Measurements from ENCODE around the gene HCN2.
"Not testable (repeated sequence)": the region's sequence is repeated elsewhere in the genome, so short reads cannot be mapped to it uniquely, and the experiment has no call there.

HCN2 gene

DNA sequence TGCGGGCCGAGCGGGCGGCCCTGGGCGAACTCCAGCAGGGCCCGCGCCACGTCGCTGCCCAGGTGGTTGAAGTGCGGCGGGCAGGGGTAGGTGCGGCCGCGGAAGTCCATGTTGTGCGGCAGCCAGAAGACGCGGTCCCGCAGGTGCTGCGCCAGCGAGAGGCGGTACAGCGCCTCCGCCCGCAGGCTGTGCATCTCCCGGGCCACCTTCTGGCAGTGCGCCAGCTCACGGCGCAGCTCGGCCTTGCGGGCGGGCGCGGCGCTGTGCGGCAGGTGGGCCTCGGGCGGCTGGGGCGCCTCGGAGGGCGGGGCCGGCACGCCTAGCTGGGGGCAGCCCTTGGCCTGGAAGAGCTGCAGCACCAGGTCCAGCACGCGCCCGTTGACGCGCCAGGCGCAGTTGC is 31.5 kb downstream of the HCN2 start:
- DNase-seq = not testable (repeated sequence)

DNA sequence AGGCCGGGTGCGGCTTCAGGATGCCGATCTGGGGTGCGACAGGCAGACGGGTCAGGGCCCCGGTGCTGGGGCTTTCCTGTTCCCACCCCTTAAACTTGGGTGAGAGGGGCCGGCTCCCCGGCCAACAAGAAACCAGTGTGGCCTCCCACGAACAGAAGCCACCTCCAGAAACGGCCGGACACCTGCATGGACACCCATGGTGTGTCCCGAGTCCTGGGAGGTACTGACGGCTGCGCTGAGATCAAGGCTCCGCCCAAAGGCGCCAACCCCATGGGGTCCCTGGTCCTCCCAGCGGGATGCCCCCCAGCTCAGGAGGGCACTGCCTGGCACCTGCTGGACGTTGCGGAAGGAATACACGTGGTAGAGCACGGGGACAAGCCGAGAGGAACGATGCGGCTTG is 32.1 kb downstream of the HCN2 start:
- DNase-seq = no peak

DNA sequence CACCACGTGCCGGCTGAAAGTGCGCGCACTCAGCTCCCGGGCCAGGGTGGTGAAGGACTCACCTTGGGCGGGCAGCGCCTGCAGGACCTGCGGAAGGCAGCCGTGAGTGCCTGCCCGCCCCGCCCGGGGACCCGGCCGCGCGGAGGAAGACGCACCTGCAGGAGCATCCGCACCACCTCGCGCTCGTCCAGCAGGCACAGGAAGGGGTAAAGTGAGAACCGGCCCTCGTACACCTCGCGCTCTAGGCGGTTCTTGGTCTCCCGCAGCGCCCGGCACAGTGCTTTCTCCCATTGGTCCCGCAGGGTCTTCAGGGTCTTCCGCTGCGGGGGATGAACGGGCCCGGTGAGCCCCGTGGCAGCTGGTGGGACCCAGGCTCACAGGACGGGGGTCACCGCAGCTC is 33.0 kb downstream of the HCN2 start:
- no peak for DNase-seq

DNA sequence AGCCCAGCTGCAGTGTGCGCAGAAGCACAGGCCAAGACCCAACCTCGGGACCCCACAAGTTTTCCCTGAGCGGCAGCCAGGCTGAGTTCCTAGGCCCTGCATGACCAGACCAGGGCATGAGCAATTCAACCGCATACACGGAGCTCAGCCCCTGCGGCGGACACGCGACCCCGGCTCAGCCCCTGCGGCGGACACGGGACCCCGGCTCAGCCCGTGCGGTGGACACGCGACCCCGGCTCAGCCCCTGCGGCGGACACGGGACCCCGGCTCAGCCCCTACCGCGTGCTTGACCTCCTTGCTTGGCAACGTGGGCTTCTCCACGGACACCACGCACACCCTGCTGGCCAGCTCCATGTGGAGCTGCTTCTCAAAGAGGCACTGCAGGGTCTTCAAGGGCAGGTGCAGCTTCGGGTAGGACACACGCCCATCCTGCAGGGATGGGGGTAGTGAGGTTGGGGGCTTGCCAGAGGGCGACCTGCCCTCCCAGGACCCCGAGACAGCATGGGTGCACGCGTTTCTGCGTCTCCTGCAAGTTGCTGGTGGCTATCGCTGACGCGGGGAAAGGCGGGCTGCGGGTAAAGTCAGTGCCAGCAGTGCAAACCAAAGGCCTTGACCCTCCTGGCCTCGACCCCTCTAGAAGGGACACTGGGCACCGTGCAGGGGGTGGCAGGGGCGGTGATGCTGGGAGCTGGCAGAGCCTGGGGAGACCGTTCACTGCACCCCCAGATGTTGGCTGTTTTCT is 33.7 kb downstream of the HCN2 start:
- DNase-seq = no peak

DNA sequence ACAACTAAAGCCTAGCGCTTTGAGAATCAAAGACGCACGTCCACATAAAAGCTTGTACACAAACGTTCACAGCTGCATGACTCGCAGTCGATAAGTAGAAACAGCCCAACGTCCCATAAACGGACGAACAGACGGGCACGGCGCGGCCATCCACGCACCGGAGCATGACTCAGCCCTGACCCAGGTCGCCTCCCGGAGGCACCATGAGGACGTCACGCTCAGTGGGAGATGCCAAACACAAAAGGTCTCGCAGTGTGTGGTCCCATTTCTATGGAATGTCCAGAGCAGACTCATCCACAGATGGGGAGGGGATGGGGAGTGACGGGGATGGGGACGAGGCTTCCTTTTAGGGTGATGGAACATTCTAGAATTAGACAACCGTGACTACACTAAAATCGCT is 34.3 kb downstream of the HCN2 start:
- DNase-seq = no peak

DNA sequence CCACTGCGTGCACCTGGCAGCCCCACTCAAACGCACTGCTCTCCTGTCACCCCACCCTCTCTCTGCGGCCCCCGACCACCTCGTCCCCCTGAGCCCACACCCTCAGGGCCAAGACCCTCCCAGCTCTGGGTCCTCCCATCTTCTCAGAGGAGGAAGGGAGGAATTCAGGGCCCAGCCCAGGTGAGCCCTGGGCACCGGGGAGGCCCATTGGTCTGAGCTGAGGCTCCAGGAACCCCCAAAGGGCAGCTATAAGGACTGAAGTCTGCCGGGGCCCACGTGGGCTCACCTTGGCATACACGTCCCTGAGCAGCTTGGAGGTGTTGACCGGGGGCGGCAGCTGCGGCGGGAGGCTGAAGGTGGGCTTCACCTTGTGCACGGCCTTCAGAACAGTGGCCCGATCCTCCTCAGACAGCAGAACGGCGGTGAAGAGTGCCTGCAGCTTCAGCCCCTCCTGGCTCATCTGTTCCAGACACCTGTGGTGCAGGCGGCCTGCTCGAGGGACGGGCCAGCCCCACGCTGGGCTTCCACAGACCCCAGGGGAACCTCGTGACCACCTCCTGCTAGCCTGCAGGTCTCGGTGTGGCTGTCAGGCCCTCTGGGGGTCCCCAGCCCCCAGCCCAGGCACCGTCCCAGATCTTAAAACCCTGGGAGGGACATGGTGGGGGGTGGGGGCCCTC is 34.9 kb downstream of the HCN2 start:
- DNase-seq = no peak

DNA sequence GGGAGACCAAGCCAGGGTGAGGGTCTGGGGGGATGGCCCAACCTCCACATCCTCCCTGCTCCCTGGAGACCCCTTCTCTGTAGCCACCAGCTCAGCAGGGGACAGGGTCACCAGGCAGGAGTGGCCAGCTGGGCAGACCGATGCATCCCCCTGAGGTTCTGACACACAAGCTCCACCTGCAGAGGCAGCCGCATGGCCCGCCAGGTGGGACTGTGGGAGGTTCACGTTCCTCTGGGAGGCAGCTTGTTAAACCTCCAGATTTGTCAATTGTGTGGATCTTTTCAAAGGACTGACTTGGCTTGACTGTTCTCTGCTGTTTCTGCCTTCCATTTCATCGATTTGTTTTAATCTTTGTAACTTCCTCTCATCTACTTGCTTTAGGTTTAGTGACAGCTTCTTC is 35.6 kb downstream of the HCN2 start:
- no peak for DNase-seq

DNA sequence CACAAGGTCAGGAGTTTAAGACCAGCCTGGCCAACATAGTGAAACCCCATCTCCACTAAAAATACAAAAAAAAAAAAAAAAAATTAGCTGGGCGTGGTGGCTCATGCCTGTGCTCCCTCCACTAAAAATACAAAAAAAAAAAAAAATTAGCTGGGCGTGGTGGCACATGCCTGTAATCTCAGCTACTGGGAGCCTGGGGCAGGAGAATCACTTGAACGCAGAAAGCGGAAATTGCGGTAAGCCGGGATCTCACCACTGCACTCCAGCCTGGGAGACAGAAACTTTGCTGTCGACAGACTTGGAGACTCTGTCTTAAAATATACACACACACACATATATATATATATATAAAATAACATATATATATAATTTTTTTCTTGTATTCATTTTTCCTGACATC is 36.9 kb downstream of the HCN2 start:
- DNase-seq = not testable (repeated sequence)

DNA sequence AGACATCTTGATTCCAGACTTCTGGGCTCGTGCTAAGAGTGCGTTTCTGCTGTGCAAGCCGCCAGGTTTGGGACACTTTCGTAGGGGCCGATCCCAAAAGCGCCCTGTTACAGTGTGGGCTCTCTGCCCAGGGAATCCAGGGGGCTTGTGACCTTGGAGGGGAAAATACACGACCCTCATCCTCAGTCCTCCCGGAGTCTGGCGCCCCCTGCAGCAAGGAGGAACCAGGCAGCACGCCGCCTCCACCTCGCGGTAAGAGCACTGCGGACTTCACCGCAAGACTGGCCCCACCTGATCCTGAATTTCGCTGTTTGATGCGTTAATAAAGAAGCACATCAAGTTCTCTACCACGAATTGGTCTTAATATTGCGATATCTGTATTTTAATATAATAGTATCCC is 38.5 kb downstream of the HCN2 start:
- DNase-seq = peak in 1 of 2 donors; percentile 29

DNA sequence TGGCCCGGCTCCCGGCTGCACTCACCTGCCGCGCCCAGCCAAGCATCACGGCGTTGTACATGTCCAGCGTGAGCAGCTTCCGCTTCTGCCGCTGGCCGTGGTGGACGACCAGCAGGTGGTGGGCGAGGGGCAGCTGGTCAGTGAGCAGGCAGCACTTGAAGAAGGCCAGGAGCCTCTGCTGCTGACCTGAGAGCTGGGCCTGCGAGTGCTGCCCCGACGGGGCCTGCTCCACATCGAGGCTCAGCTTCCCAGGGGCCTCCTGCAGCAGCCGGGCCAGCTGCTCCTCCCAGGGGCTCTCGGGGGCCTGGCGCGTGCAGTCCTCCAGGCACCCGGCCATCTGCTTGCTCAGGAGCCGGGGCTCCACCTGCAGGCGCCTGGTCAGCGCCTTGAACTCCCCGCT is 39.8 kb downstream of the HCN2 start:
- DNase-seq = not testable (repeated sequence)

DNA sequence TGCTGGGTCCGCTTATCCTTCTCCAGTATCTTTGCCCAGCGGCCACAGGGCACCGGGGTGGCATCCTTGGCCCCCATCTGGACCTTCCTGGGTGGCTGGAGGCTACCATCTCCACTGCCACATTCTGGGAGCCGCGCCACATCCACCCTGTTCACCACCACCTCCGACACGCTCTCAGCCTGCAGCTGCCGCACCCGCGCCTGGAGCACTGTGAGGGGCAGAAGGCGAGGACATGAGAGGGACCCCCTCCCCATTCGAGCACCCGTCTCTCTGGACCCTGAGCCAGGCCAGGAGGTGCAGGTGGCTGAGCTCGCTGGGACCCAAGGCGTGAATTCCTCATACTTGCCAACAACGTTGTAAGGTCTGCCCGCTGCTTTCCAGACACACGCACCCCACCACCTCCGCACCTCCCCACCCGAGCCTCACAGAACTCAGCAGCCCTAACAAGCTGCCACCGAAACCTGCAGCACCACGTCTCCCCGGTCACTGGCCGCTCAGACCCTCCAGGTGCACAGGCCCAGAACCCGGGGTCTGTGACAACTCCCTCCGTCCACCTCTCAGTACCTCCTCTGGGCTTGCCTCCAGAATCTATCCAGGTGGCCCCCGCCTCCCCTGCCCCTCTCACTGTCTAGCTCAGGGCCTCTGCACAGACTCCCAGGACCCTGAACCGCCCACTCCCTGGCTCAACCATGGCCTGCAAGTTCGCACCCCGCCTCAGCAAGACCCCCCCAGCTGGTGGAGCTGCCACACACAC is 40.5 kb downstream of the HCN2 start:
- no peak for DNase-seq

DNA sequence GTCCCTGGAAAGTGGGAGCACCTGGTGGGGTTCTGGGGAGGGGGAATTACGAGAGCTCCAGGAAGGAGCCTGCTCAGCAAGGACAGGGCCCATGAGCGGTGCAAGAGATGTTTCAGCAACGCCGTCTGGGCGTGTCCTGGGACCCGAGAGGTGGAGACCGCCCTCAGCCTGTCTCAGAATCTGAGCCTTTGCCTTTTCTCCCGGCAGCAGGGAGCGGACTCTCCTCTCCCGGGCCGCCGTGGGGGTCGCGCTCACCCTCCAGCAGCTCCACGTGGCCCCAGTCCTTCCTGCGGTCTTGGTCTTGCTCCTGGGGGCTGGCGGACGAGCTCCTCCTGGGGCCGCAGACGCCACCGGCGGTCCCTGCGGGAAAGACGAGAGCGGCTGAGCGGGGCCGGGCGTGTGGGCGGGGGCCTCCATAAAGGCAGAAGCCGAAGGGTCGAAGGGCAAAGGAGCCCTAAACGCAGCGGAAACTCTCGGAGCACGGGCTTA is 42.9 kb downstream of the HCN2 start:
- DNase-seq = no peak

DNA sequence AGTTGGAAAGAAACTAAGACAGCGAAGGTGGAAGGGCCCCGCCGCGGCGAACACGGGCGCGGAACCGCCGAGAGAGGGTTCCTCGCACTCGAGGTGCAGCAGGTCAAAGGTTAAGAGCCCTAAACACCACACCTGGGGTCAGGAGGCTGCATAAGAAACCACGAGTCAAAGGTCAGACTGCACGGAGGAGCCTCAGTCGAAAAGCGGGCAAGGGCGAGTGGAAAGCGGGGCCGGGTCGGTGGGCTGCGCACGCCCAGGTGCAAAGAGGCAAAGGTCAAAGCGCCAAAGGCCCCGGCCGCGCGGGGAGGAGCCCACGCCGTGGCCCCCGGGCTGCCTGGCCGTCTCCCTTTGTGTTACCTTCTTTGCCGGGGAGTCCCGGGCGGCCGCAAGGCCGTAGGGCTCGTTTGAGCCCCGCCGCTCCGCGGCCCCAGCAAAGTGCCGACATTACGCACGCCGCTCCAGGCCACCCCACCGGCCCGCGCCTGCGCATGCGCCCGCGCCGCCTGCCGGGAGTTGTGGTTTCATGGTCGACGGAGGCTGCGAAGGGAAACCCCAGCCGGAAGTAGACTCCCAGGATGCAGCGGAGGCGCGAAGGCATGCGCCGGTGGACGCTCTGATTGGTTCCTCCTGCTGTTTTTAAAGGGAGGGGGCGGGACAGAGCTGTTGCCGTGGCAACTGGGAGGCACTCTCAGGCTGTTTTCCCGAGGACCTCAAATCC is 43.5 kb downstream of the HCN2 start, which contains the start of gene POLRMT:
Gene POLRMT (minus strand): TSS at position 470 of the 718 bp plus-strand sequence. CDS start 25 bp downstream, at position 445.
- peak; percentile 98 for DNase-seq

DNA sequence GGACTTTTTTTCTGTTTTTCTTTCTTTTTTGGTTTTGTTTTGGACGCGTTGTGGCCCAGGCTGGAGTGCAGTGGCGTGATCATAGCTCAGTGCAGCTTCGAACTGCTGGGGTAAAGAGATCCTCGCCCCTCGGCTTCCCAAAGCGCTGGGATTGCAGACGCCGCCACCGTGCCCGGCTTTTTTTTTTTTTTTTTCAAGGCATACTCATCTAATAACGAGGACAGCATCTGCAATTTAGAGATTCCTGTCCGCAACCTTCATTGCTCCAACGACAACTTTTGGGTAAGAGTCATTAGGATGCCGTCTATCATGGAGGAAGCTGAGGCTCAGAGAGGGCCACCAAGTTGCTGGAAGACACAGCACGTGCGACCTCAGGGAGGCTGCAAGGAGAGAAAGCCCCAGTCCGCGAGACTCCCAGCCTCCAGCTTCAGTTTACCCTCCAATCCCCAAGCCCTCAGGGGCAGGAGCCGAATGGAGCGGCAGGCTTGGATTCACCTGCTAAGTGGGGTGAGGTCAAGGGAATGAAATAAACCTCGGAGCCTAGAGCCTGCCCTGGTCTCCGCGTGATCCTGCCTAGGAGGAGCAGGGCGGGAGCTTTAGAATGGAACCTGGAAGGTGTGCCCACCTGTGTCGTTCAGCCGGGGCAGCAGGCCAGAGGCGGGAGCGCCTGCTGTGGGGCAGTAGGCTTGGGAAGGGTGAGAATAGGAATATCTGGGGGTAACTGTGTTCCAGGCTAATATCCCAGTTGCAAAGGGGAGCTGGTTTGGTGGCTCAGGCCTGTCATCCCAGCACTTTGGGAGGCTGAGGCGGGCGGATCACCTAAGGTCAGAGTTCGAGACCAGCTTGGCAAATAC is 44.3 kb downstream of the HCN2 start:
- DNase-seq = no peak

DNA sequence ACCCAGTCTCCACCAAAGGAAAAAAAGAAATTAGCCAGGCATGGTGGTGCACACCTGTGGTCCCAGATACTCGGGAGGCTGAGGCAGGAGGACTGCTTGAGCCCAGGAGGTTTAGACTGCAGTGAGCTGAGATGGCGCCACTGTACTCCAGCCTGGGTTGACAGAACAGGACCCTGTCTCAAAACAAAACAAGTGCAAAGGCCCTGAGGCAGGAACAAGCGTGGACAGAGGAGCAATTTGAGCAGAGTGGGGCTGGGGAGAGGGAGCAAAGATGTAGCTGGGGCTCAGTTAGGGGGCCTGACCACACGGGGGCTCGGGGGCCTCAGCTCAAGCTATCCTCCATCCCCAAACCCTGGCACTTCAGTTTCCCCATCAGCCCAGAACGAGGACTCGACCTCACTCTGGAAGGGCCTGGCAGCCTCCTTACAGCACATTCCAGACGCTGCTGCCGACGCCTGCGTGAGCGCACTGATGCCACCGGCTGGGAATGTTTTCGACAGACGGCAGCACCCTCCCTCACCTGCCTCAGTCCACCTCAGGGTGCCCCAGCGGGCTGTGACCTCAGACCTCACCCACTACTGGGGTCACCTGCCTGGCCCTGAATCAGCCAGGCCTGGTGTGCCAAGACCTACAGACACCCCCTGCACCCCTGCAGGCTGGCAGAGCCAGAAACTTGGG is 45.4 kb downstream of the HCN2 start:
- no peak for DNase-seq

DNA sequence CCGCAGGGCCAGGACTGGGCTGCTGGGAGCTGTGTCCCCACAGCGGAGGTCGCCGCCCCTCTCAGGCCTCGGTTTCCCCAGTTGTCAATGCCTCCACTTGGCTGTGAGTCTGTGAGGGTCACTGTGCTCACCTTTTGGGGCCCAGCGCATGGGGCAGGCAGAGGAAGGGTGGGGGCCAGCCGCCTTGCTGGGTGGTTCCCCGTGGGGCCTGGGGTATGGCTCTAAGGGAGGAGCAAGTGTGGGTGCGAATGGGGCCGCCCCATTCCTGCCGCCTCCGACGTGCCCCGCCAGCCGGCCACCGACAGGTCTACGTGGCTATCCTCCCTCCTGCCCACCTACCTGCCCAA is 49.2 kb downstream of the HCN2 start:
- no peak for DNase-seq

DNA sequence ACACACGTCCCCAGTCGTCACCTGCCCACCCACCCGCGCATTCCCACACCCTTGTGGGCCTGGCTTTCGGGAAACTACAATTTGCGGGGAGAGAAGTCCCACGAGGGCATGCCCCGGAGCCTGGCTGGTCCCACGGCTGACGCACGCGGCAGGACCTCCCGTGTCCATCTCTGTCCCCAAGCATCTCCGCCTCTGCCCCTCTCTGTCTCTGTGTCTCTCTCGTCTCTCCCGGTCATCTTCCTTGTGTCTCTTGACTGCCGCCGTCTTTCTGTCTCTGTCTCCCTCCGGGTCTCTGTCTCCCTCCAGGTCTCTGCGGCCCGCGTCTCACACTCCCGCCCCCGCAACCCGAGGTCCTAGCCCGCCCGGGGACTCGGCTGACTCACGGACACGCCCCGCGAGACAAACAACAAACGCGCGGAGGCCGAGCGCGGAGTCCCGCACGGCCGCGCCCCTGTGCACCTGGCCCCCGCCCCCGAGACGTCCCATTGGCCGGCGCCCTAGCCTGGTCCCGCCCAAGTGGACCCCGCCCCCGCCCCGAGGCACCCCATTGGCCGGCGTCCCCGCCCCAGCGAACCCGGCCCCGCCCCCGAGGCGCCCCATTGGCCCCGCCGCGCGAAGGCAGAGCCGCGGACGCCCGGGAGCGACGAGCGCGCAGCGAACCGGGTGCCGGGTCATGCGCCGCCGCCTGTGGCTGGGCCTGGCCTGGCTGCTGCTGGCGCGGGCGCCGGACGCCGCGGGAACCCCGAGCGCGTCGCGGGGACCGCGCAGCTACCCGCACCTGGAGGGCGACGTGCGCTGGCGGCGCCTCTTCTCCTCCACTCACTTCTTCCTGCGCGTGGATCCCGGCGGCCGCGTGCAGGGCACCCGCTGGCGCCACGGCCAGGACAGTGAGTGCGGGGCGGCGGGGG is 49.8 kb downstream of the HCN2 start, which contains the start of gene FGF22:
Gene FGF22 (plus strand): TSS at position 627 of the 908 bp plus-strand sequence. CDS start 47 bp downstream, at position 674.
- DNase-seq = peak; percentile 92 to 97

DNA sequence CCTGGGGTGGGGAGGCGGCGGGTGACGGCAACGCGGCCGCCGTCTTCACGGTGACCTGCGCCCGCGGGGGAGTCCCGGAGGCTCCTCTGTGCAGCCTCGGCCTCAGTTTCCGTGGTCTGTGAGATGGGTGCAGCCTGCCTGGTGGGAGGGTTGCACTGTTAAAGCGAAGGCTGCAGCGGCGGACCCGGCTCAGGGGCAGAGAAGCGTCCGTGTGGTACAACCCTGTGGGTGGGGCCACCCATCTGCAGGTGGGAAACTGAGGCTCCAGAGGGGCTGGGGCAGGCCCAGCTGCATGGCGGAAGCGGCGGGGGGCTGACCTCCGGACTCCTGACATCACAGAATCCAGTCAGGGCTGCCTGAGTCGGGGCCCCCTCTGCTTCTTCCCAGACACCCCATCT is 50.5 kb downstream of the HCN2 start:
- DNase-seq = no peak

DNA sequence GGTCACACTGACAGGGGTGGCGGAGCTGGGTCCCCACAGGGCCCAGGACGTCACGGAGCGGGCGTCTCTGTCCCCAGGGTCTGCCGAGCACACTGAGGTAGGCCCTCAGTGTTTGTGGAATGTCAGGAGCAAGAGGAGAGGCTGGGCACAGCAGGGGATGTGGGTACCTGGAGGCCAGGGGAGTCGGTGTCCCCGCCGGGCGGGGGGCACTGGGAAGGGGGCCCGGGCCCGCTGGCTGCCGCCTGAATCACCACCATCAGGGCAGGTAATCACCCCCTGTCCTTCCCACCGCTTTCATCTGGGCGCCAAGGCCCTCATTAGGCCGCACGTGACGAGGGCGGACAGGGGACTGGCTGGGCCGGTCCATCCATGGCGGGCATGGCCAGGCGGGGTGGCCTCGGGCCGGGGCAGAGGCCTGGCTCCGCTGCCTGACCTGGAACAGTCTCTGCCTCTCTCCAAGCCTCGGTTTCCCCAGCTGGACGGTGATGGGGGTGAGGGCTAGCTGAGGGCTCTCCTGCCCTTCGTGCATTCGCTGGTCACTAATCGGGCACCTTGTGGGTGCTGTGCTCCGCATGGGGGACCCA is 51.0 kb downstream of the HCN2 start:
- no peak for DNase-seq

DNA sequence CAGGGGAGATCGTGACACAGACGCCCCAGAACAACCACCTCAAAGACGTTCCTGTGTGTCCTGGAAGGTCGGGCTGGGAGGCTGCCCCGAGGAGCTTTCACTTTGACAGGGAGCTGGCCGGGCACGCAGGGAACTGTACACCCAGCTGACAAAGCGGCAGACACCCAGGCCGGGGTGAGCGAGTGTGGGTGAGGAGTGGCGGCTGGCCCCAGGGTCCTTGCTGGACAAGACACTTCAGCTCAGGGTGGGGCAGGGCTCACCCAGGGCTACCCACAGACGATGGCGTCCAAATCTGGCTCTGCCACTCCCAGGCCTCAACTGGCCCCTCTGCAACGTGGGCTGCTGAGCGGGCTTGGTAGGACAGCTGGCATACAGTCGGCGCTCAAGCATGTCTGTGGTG is 52.0 kb downstream of the HCN2 start:
- no peak for DNase-seq

Measured in CD4-positive, alpha-beta T cell treated with Interferon alpha-2 for 1 hour (primary cell).